Kidney (tissue), 14 donors: ENCODE data around the gene TSPYL2. TPM values are rescaled to one million over a fixed set of nuclear protein-coding genes. Genes with fewer than 3 reads are reported as not detected.

Experiments
- DNase-seq, 5 donors: peaks; one replicate each; pipeline ENCODE4 v3.0.0-alpha.2; 2013 to 2020
- FAIRE-seq: peaks from 2 replicates; lab custom pipeline; 2012; peaks lifted over from hg19 to GRCh38; lab: Jason Lieb, UNC
- H3K27ac ChIP-seq, 2 donors: one replicate each; pipeline ENCODE4 v1.7.0; 2013; ENCODE audit warnings: low read depth in 2 of 2, low read length in 2 of 2, inconsistent platforms in 1 of 2
- H3K27me3 ChIP-seq: one replicate; pipeline ENCODE4 v1.7.1; 2013; ENCODE audit warnings: low read length, inconsistent platforms; ENCODE audit not compliant: control insufficient read depth, insufficient read depth
- H3K36me3 ChIP-seq, 3 donors: one replicate each; pipeline versions ENCODE4 v1.7.0 to v1.7.1; 2013; ENCODE audit warnings: low read length in 3 of 3, control low read depth in 1 of 3, inconsistent platforms in 1 of 3; ENCODE audit not compliant: insufficient read depth in 3 of 3, control insufficient read depth in 2 of 3
- H3K4me1 ChIP-seq, 3 donors: one replicate each; pipeline versions ENCODE4 v1.7.0 to v1.7.1; 2013; ENCODE audit warnings: low read length in 3 of 3, inconsistent platforms in 1 of 3, low read depth in 1 of 3; ENCODE audit not compliant: control insufficient read depth in 2 of 3, insufficient read depth in 2 of 3
- H3K4me3 ChIP-seq, 3 donors: one replicate each; pipeline versions ENCODE4 v1.7.0 to v1.8.1; 2013; ENCODE audit warnings: low read length in 3 of 3, control low read depth in 1 of 3, inconsistent platforms in 1 of 3
- H3K9ac ChIP-seq, 3 donors: one replicate each; pipeline versions ENCODE4 v1.7.0 to v1.7.1; 2013; ENCODE audit warnings: low read length in 3 of 3, control low read depth in 1 of 3, inconsistent platforms in 1 of 3
- H3K9me3 ChIP-seq, 3 donors: one replicate each; pipeline versions ENCODE4 v1.7.0 to v1.7.1; 2013; ENCODE audit warnings: low read length in 3 of 3, control low read depth in 1 of 3, inconsistent platforms in 1 of 3; ENCODE audit not compliant: control insufficient read depth in 2 of 3, insufficient read depth in 1 of 3
- intact Hi-C: fragments of 100-400 bp; cut with DNase I; formaldehyde crosslinking; loops from one replicate; pipeline ENCODE4 v1.11.1; 2022
- polyA plus RNA-seq: library from polyadenylated mRNA; stranded (reverse); fragments of 350-450 nt; fragmentation: Illumina TruSeq; extraction: RNeasy Lipid Tissue Mini Kit (QIAGEN cat#74804); gene quantifications from one replicate; pipeline ENCODE4 v1.2.3, GENCODE V29; 2014; ENCODE audit warnings: low read depth, low replicate concordance; ENCODE audit not compliant: insufficient read depth
- total RNA-seq: library from RNA; stranded (reverse); fragmentation: NEBNext Ultra II Directional; extraction: Animal tissue kit (Norgen Biotek cat#: 25700); gene quantifications from one replicate; pipeline ENCODE4 v1.2.1, GENCODE V29; 2021
- TF ChIP-seq, protein P1 (sequence below): IDR thresholded peaks from 3 replicates; pipeline ENCODE4 v1.5.1; 2012; ENCODE audit warnings: mild to moderate bottlenecking, moderate library complexity, borderline replicate concordance; ENCODE audit not compliant: insufficient read depth; ENCODE audit errors: extremely low read depth
- donor health status: control.
- donor health status: control.
- donor health status: control.
- donor health status: control.
- donor health status: control.
- donor health status: DM: yes; HTN: yes; CAD: no.
- donor health status: Normal renal cell carcinoma (clear cell type).

The TSPYL2 gene
- total and polyA plus RNA-seq, 2 donors from 2014 or later, result 8.0 to 36.6 TPM

DNA sequence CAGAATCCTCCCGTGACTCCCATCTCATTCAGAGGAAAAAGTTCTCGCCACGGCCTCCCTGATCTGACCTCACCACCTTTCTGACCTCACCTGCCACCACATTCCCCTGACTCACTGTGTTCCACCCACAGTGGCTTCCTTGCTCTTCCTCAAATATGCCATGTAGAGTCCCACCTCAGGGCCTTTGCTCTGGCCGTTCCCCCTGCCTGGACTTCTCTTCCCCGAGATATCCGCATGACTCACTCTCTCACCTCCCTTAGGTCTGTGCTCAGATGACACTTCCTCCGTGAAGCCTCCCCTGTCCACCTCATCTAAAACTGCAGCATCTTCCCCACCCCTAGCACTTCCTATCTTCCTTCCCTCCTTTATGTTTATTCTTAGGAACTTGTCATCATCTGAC lies 7.2 kb upstream of the TSPYL2 start:
- TF ChIP-seq, protein P1, sequence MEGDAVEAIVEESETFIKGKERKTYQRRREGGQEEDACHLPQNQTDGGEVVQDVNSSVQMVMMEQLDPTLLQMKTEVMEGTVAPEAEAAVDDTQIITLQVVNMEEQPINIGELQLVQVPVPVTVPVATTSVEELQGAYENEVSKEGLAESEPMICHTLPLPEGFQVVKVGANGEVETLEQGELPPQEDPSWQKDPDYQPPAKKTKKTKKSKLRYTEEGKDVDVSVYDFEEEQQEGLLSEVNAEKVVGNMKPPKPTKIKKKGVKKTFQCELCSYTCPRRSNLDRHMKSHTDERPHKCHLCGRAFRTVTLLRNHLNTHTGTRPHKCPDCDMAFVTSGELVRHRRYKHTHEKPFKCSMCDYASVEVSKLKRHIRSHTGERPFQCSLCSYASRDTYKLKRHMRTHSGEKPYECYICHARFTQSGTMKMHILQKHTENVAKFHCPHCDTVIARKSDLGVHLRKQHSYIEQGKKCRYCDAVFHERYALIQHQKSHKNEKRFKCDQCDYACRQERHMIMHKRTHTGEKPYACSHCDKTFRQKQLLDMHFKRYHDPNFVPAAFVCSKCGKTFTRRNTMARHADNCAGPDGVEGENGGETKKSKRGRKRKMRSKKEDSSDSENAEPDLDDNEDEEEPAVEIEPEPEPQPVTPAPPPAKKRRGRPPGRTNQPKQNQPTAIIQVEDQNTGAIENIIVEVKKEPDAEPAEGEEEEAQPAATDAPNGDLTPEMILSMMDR, result no peak
- FAIRE-seq (no peak), DNase-seq (peak in 3 of 5 donors; percentile 23 to 59 (median 33))
- H3K27ac ChIP-seq, result no peak overlapping the region
- peaks cover 0 to 3% (median 0%) of the 10 kb centered on the region in 3 donors for H3K4me1 ChIP-seq
- intact Hi-C loops, result no loop called here
- H3K27me3 ChIP-seq, result peaks cover 6% of the 10 kb centered on the region
- H3K9ac ChIP-seq, result no peak overlapping the region
- H3K4me3 ChIP-seq, result no peak overlapping the region
- H3K9me3 ChIP-seq, result no peaks in the 10 kb centered on the region
- no peaks in the 10 kb centered on the region for H3K36me3 ChIP-seq

DNA sequence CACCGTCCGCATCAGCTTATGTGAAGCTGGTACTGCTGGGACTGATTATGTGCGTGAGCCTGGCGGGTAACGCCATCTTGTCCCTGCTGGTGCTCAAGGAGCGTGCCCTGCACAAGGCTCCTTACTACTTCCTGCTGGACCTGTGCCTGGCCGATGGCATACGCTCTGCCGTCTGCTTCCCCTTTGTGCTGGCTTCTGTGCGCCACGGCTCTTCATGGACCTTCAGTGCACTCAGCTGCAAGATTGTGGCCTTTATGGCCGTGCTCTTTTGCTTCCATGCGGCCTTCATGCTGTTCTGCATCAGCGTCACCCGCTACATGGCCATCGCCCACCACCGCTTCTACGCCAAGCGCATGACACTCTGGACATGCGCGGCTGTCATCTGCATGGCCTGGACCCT lies 5.5 kb upstream of the TSPYL2 start:
- TF ChIP-seq, protein P1, result no peak
- H3K27ac ChIP-seq, result no peak overlapping the region
- H3K4me1 ChIP-seq, result peaks cover 0 to 2% (median 0%) of the 10 kb centered on the region in 3 donors
- H3K9ac ChIP-seq, result no peak overlapping the region
- H3K36me3 ChIP-seq, result no peaks in the 10 kb centered on the region
- no peak overlapping the region for H3K4me3 ChIP-seq
- DNase-seq (no peak), FAIRE-seq (no peak)
- no peaks in the 10 kb centered on the region for H3K9me3 ChIP-seq
- peaks cover 5% of the 10 kb centered on the region for H3K27me3 ChIP-seq
- intact Hi-C loops, result no loop called here

DNA sequence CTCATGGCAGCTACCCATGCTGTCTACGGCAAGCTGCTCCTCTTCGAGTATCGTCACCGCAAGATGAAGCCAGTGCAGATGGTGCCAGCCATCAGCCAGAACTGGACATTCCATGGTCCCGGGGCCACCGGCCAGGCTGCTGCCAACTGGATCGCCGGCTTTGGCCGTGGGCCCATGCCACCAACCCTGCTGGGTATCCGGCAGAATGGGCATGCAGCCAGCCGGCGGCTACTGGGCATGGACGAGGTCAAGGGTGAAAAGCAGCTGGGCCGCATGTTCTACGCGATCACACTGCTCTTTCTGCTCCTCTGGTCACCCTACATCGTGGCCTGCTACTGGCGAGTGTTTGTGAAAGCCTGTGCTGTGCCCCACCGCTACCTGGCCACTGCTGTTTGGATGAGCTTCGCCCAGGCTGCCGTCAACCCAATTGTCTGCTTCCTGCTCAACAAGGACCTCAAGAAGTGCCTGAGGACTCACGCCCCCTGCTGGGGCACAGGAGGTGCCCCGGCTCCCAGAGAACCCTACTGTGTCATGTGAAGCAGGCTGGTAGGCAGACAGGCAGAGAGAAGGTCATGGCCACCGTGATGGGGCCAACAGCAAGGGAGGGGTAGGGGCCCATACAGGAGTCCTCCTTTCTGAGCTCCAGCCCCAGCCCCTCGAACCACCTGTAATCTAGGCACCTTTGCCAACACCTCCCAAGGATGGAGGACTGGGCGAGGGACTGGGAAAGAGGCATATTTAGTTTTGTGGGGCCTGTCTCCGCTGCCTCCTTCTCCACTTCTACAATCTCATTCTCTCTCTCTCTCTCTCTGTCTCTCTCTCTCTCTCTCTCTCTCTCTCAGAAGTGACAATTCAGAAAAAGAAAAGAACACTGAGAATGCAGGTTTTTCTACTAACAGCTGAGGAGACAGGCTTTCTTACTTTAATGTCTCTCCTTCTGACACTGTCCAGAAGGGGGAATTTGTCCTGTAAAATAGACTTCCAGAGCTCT lies 4.7 kb upstream of the TSPYL2 start:
- TF ChIP-seq, protein P1, result no peak
- intact Hi-C loops, result no loop called here

More for the DNA sequence above, 4.7 kb upstream of the TSPYL2 start:
- H3K27me3 ChIP-seq, result peaks cover 5% of the 10 kb centered on the region
- no peaks in the 10 kb centered on the region for H3K36me3 ChIP-seq
- DNase-seq, result peak in 1 of 5 donors; percentile 75
- H3K9ac ChIP-seq, result no peak overlapping the region
- no peak for FAIRE-seq
- H3K4me3 ChIP-seq, result no peak overlapping the region
- no peaks in the 10 kb centered on the region for H3K4me1 ChIP-seq
- H3K27ac ChIP-seq, result no peak overlapping the region
- no peaks in the 10 kb centered on the region for H3K9me3 ChIP-seq
